HG03442 (cell line): ENCODE measurements around the gene CA11.
A peak's percentile ranks its signal among the peaks of the same experiment; 100 is the strongest.

ENCODE experiments used
- ATAC-seq: cut with Tn5 transposase; IDR thresholded peaks from one replicate; pipeline ENCODE4 v1.9.1; 2021; ENCODE audit warnings: mild to moderate bottlenecking, moderate library complexity; ENCODE audit not compliant: unreplicated experiment

The CA11 gene

GRCh38 chr19:48629599-48630295 is 16.2 kb downstream of the CA11 start:
- no peak for ATAC-seq

- no peak for ATAC-seq
These were observed 16.7 kb downstream of the CA11 start for GRCh38 chr19:48629297-48629598.

DNA sequence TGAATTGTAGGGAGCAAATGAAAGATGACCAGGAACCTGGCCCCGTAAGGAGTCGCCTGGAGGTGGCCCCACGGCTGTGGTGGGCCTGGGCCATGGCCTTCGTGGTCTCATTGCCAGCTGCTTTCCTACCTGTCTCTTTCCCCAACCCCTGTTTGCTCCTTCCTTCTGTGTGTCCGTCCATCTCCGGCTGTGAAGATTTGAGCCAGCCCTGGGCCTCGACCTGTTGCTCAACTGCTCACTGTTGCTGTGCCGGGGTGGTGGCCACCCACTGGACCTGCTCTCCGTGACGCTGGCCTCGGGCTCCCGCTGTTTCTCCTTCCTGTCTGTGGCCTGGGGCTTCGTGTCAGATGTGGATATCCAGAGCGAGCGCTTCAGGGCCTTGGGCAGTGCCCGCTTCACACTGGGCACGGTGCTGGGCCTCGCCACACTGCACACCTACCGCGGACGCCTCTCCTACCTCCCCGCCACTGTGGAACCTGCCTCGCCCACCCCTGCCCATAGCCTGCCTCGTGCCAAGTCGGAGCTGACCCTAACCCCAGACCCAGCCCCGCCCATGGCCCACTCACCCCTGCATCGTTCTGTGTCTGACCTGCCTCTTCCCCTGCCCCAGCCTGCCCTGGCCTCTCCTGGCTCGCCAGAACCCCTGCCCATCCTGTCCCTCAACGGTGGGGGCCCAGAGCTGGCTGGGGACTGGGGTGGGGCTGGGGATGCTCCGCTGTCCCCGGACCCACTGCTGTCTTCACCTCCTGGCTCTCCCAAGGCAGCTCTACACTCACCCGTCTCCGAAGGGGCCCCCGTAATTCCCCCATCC is 17.3 kb downstream of the CA11 start:
- ATAC-seq, result no peak

GRCh38 chr19:48627865-48628314 is 18.1 kb downstream of the CA11 start:
- no peak for ATAC-seq

DNA sequence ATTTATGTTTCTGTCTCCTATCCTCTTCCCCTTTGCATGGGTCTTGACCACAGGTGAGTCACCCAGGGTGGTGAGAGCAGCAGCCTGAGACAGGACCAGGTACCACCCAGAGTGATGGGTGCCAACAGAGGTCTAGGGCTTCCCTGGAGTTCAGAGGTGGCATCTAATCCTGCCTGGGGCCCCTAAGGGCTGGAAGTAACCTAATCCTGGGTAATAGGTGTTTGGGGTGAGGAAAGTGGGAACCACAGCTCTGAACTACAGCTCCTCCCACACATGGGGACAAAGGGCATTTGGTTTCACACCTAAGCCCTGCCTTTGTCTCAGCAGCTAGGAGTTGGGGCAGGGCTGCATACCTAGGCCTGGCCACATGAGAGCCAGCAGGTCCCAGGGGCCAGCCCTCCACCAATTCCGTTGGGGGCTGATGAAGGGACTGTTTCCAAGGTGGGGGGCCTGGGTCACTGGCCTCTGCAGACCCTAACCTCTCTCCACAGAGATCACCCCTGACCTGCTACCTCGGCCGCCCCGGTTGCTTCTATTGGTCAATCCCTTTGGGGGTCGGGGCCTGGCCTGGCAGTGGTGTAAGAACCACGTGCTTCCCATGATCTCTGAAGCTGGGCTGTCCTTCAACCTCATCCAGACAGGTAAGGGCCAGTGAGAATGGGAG is 18.7 kb downstream of the CA11 start:
- ATAC-seq, result no peak

DNA sequence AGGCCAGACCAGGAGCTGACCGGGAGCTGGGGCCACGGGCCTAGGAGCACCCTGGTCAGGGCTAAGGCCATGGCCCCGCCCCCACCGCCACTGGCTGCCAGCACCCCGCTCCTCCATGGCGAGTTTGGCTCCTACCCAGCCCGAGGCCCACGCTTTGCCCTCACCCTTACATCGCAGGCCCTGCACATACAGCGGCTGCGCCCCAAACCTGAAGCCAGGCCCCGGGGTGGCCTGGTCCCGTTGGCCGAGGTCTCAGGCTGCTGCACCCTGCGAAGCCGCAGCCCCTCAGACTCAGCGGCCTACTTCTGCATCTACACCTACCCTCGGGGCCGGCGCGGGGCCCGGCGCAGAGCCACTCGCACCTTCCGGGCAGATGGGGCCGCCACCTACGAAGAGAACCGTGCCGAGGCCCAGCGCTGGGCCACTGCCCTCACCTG is 20.1 kb downstream of the CA11 start:
- ATAC-seq, result no peak

DNA sequence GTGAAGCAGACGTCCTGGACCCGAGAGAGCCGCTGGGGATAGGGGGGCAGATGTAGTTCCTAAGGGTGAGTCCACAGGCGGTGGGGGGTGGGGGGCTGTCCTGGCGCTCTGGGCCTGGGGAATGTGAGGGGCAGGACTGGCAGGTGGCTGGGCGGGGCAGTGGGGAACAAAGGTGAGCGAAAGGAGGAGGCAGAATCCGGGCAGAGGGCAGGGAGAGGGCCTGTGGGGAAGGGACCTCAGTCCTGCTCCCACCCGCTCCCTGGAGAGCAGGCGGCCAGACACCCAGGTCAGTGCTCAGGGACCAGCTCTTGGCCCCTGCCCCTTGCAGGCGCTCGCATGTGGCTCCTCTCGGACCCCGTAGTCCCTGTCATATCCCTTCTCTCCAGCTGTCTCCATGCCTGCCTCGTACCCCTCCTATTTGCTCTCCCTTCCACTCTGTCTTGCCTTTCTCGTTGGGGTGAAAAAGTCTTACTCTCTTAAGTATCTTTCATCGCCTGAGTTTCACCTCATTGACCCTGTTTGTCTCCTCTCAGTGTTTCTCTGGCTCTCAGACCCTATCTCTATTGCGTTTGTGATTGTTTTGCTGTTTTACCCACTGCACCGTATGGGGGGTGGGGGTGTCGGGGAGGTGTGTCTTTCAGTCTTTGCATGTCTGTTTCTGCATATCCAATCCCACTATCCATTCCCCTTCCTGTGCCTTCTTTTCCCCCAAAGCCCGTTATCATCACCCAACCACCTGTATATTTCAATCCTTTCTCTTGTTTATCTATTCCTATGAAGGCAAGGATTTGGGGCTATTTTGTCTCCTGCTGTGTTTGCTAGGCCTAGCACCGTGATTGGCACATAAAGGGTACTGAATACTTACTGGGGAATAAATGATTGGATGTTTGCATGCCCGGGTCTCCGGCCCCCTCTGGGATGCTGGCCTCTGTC is 20.9 kb downstream of the CA11 start:
- ATAC-seq, result no peak

GRCh38 chr19:48624067-48624594 is 21.9 kb downstream of the CA11 start:
- ATAC-seq, result peak; percentile 56

DNA sequence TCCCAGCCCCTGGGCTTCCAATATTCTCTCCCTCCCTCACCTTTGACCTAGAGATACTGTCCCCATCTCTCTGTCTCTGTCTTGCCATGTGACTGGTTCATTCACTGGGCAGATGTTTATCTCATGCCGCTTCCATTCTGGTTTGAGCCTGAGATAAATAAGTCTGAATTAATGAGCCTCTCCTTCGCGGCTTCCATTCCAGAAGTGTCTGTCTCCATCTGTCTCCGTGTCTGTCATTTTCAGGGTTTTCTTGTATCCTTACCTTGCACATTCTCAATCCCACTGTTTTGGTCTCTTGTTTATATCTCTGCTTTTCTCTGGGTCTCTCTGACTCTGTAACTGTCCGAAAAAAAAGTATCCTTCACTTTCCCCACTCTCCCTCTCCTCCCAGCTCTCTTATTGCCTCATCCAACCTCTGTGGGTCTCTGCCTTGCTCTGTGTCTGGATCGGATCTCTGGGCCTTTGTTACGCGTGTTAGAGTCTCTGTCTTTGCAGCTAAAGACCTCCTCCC is 22.4 kb downstream of the CA11 start:
- no peak for ATAC-seq

DNA sequence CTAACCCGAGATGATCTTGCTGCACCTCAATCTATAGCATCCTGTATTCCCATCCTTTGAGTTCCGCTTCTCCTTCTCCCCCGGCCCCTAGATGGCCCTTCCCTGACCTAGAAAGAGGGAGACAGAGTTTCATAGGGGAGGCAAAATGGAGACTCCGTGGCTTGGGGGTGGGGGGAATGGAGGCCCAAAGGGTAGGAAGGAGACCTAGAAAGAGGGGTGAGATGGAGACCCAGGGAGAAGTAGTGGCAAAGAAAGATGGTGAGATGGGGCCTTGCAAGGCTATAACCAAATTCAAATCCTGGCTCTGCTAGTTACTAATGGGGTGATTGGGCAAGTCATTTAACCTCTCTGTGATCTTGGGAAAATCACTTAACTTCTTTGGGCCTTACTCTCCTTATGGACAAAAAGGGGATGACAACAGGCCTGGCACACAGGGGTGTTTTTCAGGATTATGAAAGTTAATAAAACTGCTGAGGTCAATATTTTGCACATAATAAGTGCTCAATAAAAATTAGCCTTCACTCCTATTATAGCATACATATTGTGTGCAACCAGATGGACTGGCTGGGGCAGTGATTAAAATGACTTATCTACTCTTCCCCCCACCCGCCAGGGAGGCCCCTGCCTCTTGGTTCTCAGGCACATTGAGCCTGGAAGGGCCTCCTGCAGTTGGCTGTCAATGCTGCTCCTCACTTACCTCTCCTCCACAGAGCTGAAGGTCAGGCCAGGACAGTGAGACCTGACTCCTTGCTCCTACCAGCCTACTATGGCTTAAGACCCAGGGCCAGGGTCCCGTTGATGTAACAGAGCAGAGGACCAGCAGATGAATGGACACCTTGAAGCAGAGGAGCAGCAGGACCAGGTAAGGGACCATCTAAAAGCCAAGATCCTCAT is 26.0 kb downstream of the CA11 start:
- ATAC-seq, result no peak

GRCh38 chr19:48618916-48619691 is 26.9 kb downstream of the CA11 start, which contains the start of the genes RPL18 and SPHK2:
Gene RPL18, minus strand, starts transcription at chr19:48619178. Its CDS starts 35 bp downstream, at chr19:48619143.
Gene SPHK2, plus strand, starts transcription at chr19:48619506. Its CDS starts 1,009 bp downstream, at chr19:48620515.
- ATAC-seq, result peak; percentile 85

DNA sequence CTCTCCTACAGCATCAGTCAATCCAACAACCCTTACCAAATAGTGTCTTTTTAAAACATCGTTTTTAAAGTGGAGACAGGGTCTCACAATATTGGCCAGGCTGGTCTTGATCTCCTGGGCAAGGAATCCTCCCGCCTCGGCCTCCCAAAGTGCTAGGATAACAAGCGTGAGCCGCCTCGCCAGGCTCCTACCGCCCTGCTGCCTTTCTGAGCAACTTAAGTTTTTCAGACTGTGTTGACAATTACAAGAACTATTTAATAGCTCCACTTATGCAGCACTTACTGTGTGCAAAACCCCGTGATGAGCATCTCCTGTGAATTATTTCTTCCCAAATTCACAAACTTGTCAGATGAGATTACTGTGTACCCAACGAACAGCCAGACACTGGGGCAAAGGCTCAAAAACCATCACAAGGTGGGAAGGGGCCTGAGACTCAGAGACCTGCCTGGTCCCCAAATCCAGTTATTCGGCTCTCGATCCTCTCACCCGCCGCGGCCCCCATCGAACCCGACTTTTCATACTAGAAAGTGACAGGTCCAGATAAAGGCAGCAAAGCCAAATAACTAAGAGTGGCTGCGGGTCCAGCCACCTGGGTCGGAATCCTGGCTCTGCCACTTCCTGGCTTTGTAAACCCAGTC is 27.6 kb downstream of the CA11 start:
- no peak for ATAC-seq

DNA sequence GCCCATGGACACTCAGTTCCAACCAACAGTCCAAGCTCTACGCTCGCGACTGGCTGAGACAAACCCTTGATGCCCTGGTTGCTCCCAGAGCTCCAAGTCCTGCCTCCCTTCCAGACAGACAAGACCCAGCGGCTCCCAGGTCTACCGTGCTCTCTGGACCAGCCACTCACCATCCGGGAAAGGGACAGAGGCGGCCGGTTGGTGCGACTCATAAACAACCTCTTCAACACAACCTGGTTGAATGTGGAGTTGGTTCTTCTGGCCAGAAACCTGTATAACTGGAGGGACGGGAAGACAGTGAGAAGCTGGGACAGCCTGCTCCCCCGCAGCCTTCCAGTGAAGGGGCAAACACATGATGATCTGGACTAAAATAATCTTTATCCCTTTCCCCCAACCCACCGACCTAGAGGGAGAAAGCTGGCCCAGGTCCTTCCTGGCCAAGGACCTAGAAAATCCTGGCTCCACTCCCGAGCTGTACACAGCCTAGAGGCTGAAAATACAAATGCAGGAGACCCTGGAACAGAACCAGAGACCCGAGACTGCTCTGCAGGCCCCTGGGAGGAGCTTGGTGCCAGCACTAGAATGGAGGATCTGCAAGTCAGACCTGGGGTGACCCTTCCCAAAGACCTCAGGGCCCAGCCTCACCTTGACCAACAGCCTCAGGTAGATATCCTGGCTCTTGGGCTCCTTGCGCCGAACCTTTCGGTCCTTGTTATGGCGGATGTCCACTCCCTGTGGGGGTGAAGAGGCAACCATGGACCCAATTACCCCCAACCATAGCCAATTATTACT is 28.6 kb downstream of the CA11 start:
- ATAC-seq, result no peak

DNA sequence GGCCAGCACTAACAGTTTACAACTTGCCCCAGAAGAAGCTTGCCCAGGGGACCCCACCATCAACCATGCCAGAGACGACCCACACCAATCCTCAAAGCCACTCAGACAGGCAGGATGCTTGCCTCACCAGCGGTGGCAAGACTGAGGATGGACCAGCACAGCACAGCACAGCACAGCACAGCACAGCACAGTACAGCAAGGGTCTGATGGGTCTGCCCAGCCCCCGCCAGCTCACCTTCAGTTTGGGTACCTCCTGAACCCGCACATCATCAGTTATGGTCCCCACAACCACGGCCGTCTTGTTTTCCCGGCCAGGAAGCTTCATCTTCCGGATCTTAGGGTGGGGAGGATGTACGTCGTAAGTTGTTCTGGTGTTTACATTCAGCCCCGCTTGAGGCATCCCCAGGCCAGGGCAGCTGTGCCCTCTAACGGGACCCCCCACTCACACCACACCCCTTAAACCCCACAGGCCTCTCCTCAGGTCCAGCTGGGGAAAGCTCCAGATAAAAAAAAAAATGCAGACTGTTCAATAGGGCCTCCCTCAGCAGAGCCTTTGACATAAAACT is 29.4 kb downstream of the CA11 start:
- no peak for ATAC-seq

DNA sequence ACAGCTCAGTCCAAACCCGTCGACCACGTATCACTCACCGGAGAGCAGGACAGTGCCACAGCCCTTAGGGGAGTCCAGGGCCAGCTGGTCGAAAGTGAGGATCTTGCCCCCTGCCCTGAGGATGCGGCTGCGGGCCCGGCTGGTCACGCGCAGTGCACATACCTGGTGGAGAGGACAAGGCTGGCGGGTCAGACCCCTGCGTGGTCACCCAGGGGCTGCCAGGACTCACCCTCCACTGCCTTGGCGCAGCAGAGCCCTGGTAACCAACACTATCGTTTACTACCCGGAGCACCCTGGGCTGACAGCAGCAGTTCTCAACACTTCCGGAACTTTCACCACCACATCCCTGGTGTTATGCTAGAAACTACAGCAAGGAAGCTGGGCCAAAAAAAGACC is 29.9 kb downstream of the CA11 start:
- no peak for ATAC-seq

GRCh38 chr19:48615231-48616040 is 30.6 kb downstream of the CA11 start:
- ATAC-seq, result no peak
